CD4-positive, alpha-beta T cell treated with Interleukin-15 for 4 hours (primary cell): ENCODE results near the gene DPP4.

ENCODE experiments used
- DNase-seq: peaks from one replicate; pipeline ENCODE4 v3.0.0-alpha.2; 2020; ENCODE audit warnings: low spot score

Gene DPP4

GRCh38 chr2:162017233-162017632 is 56.8 kb downstream of the DPP4 start:
- DNase-seq: no peak

GRCh38 chr2:162016080-162016479 is 57.9 kb downstream of the DPP4 start:
- DNase-seq: no peak

GRCh38 chr2:162014751-162015150 is 59.3 kb downstream of the DPP4 start:
- DNase-seq: no peak

- DNase-seq: no peak
Measured at GRCh38 chr2:162013514-162014475, 60.2 kb downstream of the DPP4 start.

GRCh38 chr2:162012565-162013058 is 61.4 kb downstream of the DPP4 start:
- no peak for DNase-seq

GRCh38 chr2:162011706-162012564 is 62.1 kb downstream of the DPP4 start:
- DNase-seq: peak; percentile 80

GRCh38 chr2:162009543-162009942 is 64.5 kb downstream of the DPP4 start:
- no peak for DNase-seq

GRCh38 chr2:162007447-162008040 is 66.5 kb downstream of the DPP4 start:
- DNase-seq: peak; percentile 54

GRCh38 chr2:162006337-162006736 is 67.7 kb downstream of the DPP4 start:
- no peak for DNase-seq

- no peak for DNase-seq
Measured at GRCh38 chr2:162004031-162004430, 70.0 kb downstream of the DPP4 start.

- no peak for DNase-seq
Measured at GRCh38 chr2:162002623-162003235, 71.3 kb downstream of the DPP4 start.

- no peak for DNase-seq
Measured at GRCh38 chr2:162000431-162000830, 73.6 kb downstream of the DPP4 start.

- DNase-seq: no peak
Measured at GRCh38 chr2:161999321-161999720, 74.7 kb downstream of the DPP4 start.

GRCh38 chr2:161998857-161999256 is 75.2 kb downstream of the DPP4 start:
- DNase-seq: no peak

GRCh38 chr2:161997916-161998471 is 76.0 kb downstream of the DPP4 start:
- no peak for DNase-seq

- peak; percentile 62 for DNase-seq
Measured at GRCh38 chr2:161995553-161996016, 78.4 kb downstream of the DPP4 start.

- DNase-seq: no peak
Measured at GRCh38 chr2:161994761-161995520, 79.1 kb downstream of the DPP4 start.

GRCh38 chr2:161992531-161992930 is 81.5 kb downstream of the DPP4 start:
- peak; percentile 89 for DNase-seq

GRCh38 chr2:161991991-161992390 is 82.0 kb downstream of the DPP4 start:
- DNase-seq: no peak

- DNase-seq: no peak
Measured at GRCh38 chr2:161990741-161991140, 83.3 kb downstream of the DPP4 start.

- no peak for DNase-seq
Measured at GRCh38 chr2:161990036-161990435, 84.0 kb downstream of the DPP4 start.
